PC-9 (cell line): Measurements from ENCODE around the gene ZNF362. TPM values are rescaled to one million over a fixed set of nuclear protein-coding genes. Genes with fewer than 3 reads are reported as not detected.

Experiments used
- BruUV-seq: library from RNA; stranded (reverse); fragments of 400-500 nt; replicated peaks from 2 replicates; lab custom pipeline; 2021; lab: Mats Ljungman, UMichigan
- CTCF ChIA-PET: fragments of 300-600 bp; sonication (Branson Sonifier 250); formaldehyde crosslinking; loops from one replicate; lab custom pipeline; 2022; ENCODE audit warnings: antibody characterized with exemption; lab: Charles Lee
- POLR2A ChIA-PET: fragments of 300-600 bp; sonication (Branson Sonifier 250); formaldehyde crosslinking; loops from one replicate; lab custom pipeline; 2022; ENCODE audit warnings: antibody characterized with exemption; ENCODE audit not compliant: unreplicated experiment; lab: Charles Lee
- DNase-seq, 2 experiments: peaks; one replicate each; pipeline versions ENCODE4 v3.0.0 to v3.0.0-alpha.2; 2015 to 2022; ENCODE audit warnings: mixed read lengths in 1 of 2
- H2AFZ ChIP-seq: fragments of 200-600 bp; sonication (generic); 2 replicates; pipeline ENCODE4 v1.8.1; 2017; ENCODE audit warnings: antibody characterized with exemption
- H3F3A ChIP-seq: fragments of 200-600 bp; sonication (generic); 2 replicates; pipeline ENCODE4 v1.8.1; 2017; ENCODE audit warnings: antibody characterized with exemption, mild to moderate bottlenecking, low read depth; ENCODE audit not compliant: insufficient read depth
- H3K27ac ChIP-seq: fragments of 200-600 bp; sonication (generic); 2 replicates; pipeline ENCODE4 v1.6.1; 2016; ENCODE audit warnings: mixed run types
- H3K27me3 ChIP-seq: fragments of 200-600 bp; sonication (generic); 2 replicates; pipeline ENCODE4 v1.6.1; 2016; ENCODE audit warnings: low read depth, mixed run types; ENCODE audit not compliant: insufficient read depth
- H3K36me3 ChIP-seq: fragments of 200-600 bp; sonication (generic); 2 replicates; pipeline ENCODE4 v1.6.1; 2016; ENCODE audit warnings: low read depth, mixed run types
- H3K4me1 ChIP-seq: fragments of 200-600 bp; sonication (generic); replicated peaks from 2 replicates; pipeline ENCODE4 v1.6.1; 2016; ENCODE audit warnings: mixed run types; ENCODE audit not compliant: insufficient read depth
- H3K4me2 ChIP-seq: fragments of 200-600 bp; sonication (generic); 2 replicates; pipeline ENCODE4 v1.6.1; 2017; ENCODE audit warnings: mixed run types
- H3K4me3 ChIP-seq: fragments of 200-600 bp; sonication (generic); 2 replicates; pipeline ENCODE4 v1.6.1; 2016; ENCODE audit warnings: mixed run types
- H3K79me2 ChIP-seq: fragments of 200-600 bp; sonication (generic); 2 replicates; pipeline ENCODE4 v1.6.1; 2017; ENCODE audit warnings: low read depth, mixed run types
- H3K9me2 ChIP-seq: fragments of 200-600 bp; sonication (generic); 2 replicates; pipeline ENCODE4 v1.8.1; 2017; ENCODE audit warnings: mild to moderate bottlenecking; ENCODE audit not compliant: insufficient read depth
- H3K9me3 ChIP-seq: fragments of 200-600 bp; sonication (generic); 2 replicates; pipeline ENCODE4 v1.8.1; 2016; ENCODE audit warnings: low read depth; ENCODE audit not compliant: insufficient read depth
- H4K20me1 ChIP-seq: fragments of 200-600 bp; sonication (generic); 2 replicates; pipeline ENCODE4 v1.8.1; 2017; ENCODE audit not compliant: insufficient read depth
- CTCF ChIP-seq: fragments of 200-600 bp; sonication (generic); conservative IDR thresholded peaks from 2 replicates; pipeline ENCODE4 v1.6.1; 2017; ENCODE audit warnings: mixed run types, antibody characterized with exemption, mild to moderate bottlenecking, moderate library complexity
- EZH2 ChIP-seq: fragments of 200-600 bp; sonication (generic); IDR thresholded peaks from 2 replicates; pipeline ENCODE4 v1.8.0; 2017; ENCODE audit warnings: antibody characterized with exemption, low read depth
- intact Hi-C: fragments of 100-400 bp; cut with micrococcal nuclease; formaldehyde crosslinking; loops from one replicate; pipeline ENCODE4 v1.10.0; 2022; ENCODE audit not compliant: unreplicated experiment
- total RNA-seq: library from RNA; stranded (reverse); gene quantifications from 2 replicates; pipeline ENCODE4 v1.2.3, GENCODE V29; 2021

The ZNF362 gene
- total RNA-seq, 1 experiment from 2014 or later: 33.1 TPM

DNA sequence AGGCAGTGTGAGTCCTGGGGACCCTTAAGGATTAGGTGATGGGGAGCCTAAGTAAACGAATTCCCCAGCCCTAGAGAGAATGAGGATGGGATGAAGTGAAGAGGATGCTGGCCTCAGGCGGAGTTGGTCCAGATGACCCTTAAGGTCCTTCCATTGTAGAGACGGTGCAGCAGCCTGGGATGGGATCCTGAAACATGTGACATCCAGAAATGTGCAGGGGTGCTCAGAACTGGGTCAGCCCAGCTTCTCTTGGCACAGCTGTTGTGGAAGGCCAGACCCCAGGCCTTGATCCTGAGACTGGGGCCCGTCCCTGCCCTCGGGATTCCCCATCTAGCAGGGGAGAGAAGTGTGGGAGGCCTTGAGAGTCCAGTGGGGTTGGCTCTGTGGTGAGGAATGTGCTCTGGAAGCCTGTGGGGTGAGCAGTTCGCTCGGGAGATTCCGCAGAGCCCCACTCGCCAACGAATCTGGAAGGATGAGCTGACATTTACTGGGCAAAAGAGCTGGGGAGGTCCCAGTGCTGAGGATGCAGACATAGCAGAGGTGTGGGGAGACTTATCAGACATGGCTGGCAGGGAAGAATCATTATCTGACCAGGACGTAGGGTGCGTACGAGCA, 36.5 kb downstream of the ZNF362 start:
- Histone ChIP-seq H3F3A (no peaks in the 10 kb centered on the region), H2AFZ (no peak overlapping the region), H4K20me1 (no peaks in the 10 kb centered on the region), H3K4me3 (no peak overlapping the region), H3K4me2 (no peak overlapping the region), H3K9me3 (no peaks in the 10 kb centered on the region), H3K36me3 (no peaks in the 10 kb centered on the region; the same call in 1 of the 2 replicates), H3K27me3 (no peaks in the 10 kb centered on the region), H3K9me2 (no peaks in the 10 kb centered on the region), H3K27ac (no peak overlapping the region), H3K4me1 (no peaks in the 10 kb centered on the region), H3K79me2 (no peaks in the 10 kb centered on the region)
- ChIA-PET CTCF (interaction anchor here (0.6 kb wide), 1 partner anchor 644 kb away, joined by 7 read pairs; no protein-coding TSS in a partner anchor), POLR2A (no interaction called here)
- intact Hi-C loops: no loop called here
- no TSS peak for BruUV-seq
- no peak for DNase-seq
- TF ChIP-seq EZH2 (no peak), CTCF (no peak)

- Histone ChIP-seq H2AFZ (no peak overlapping the region), H3K27ac (no peak overlapping the region), H3K4me1 (no peaks in the 10 kb centered on the region), H3K4me2 (no peak overlapping the region), H3K27me3 (no peaks in the 10 kb centered on the region), H4K20me1 (no peaks in the 10 kb centered on the region), H3K9me3 (no peaks in the 10 kb centered on the region), H3K9me2 (no peaks in the 10 kb centered on the region), H3K36me3 (no peaks in the 10 kb centered on the region), H3F3A (no peaks in the 10 kb centered on the region), H3K79me2 (no peaks in the 10 kb centered on the region), H3K4me3 (no peak overlapping the region)
- ChIA-PET POLR2A (no interaction called here), CTCF (interaction anchor here (0.9 to 1.7 kb wide), 2 partner anchors 177 to 178 kb away, joined by 3 to 6 read pairs; no protein-coding TSS in a partner anchor)
- BruUV-seq: no TSS peak
- intact Hi-C loops: loop anchor here (1.0 to 5.0 kb wide), 6 partner anchors 73 to 318 kb away; no protein-coding TSS in a partner anchor
- DNase-seq: no peak
- TF ChIP-seq CTCF (no peak), EZH2 (no peak)
Measured at GRCh38 chr1:33294071-33295010, 38.0 kb downstream of the ZNF362 start.

GRCh38 chr1:33295023-33295422, 38.7 kb downstream of the ZNF362 start:
- POLR2A ChIA-PET: no interaction called here

More at GRCh38 chr1:33295023-33295422, 38.7 kb downstream of the ZNF362 start:
- Histone ChIP-seq H3F3A (no peaks in the 10 kb centered on the region), H3K9me2 (no peaks in the 10 kb centered on the region), H3K79me2 (no peaks in the 10 kb centered on the region), H4K20me1 (no peaks in the 10 kb centered on the region), H3K27ac (no peak overlapping the region), H3K4me1 (no peaks in the 10 kb centered on the region), H3K36me3 (no peaks in the 10 kb centered on the region), H3K27me3 (no peaks in the 10 kb centered on the region), H2AFZ (no peak overlapping the region), H3K4me2 (no peak overlapping the region), H3K9me3 (no peaks in the 10 kb centered on the region), H3K4me3 (no peak overlapping the region)
- CTCF ChIA-PET: interaction anchor here (0.6 to 1.7 kb wide), 6 partner anchors 18 to 1526 kb away, joined by 3 to 10 read pairs (median 5); no protein-coding TSS in a partner anchor
- intact Hi-C loops: loop anchor here (1.0 to 5.0 kb wide), 6 partner anchors 72 to 317 kb away; no protein-coding TSS in a partner anchor
- TF ChIP-seq EZH2 (no peak), CTCF (no peak)
- no TSS peak for BruUV-seq
- no peak for DNase-seq
